Activated CD4-positive, alpha-beta T cell treated with anti-CD3 and anti-CD28 coated beads for 36 hours (primary cell): ENCODE results near the gene IFT88. TPM values are rescaled to one million over a fixed set of nuclear protein-coding genes. Genes with fewer than 3 reads are reported as not detected.

ENCODE experiments used
- ATAC-seq: fragments of 200-7000 bp; cut with Tn5 transposase; one replicate; pipeline ENCODE4 v1.10.0; 2021; ENCODE audit warnings: mild to moderate bottlenecking, moderate library complexity
- CTCF ChIA-PET: fragments of 350-600 bp; sonication (Branson Sonifier 250); formaldehyde crosslinking; loops from one replicate; lab custom pipeline; 2021; ENCODE audit warnings: antibody characterized with exemption; lab: Charles Lee
- POLR2A ChIA-PET: fragments of 350-600 bp; sonication (Branson Sonifier 250); formaldehyde crosslinking; loops from one replicate; lab custom pipeline; 2021; ENCODE audit warnings: antibody characterized with exemption, inconsistent platforms; lab: Charles Lee
- DNase-seq: peaks from one replicate; pipeline ENCODE4 v3.0.0-alpha.2; 2020
- H3K27ac Mint-ChIP-seq: one replicate; pipeline ENCODE4 v1.8.0; 2021; ENCODE audit warnings: mixed read lengths
- H3K27me3 Mint-ChIP-seq: one replicate; pipeline ENCODE4 v1.8.0; 2021; ENCODE audit warnings: mixed read lengths
- H3K36me3 Mint-ChIP-seq: one replicate; pipeline ENCODE4 v1.8.0; 2021; ENCODE audit warnings: low read depth, mixed read lengths
- H3K4me1 Mint-ChIP-seq: one replicate; pipeline ENCODE4 v1.8.0; 2021; ENCODE audit warnings: mixed read lengths
- H3K4me3 Mint-ChIP-seq: one replicate; pipeline ENCODE4 v1.8.0; 2021; ENCODE audit warnings: mild to moderate bottlenecking, moderate library complexity, mixed read lengths
- H3K9me3 Mint-ChIP-seq: one replicate; pipeline ENCODE4 v1.8.0; 2021; ENCODE audit warnings: low read depth, mixed read lengths
- intact Hi-C, 2 experiments: fragments of 100-400 bp; cut with DNase I in 1 of 2; cut with micrococcal nuclease in 1 of 2; formaldehyde crosslinking; loops; one replicate each; pipeline versions ENCODE4 v1.14.2 to v1.15.1; 2022 to 2024; cut with DNase I, micrococcal nuclease
- total RNA-seq, 2 experiments: library from RNA; stranded (reverse); gene quantifications; one replicate each; pipeline ENCODE4 v1.2.3, GENCODE V29; 2021

The IFT88 gene, protein sequence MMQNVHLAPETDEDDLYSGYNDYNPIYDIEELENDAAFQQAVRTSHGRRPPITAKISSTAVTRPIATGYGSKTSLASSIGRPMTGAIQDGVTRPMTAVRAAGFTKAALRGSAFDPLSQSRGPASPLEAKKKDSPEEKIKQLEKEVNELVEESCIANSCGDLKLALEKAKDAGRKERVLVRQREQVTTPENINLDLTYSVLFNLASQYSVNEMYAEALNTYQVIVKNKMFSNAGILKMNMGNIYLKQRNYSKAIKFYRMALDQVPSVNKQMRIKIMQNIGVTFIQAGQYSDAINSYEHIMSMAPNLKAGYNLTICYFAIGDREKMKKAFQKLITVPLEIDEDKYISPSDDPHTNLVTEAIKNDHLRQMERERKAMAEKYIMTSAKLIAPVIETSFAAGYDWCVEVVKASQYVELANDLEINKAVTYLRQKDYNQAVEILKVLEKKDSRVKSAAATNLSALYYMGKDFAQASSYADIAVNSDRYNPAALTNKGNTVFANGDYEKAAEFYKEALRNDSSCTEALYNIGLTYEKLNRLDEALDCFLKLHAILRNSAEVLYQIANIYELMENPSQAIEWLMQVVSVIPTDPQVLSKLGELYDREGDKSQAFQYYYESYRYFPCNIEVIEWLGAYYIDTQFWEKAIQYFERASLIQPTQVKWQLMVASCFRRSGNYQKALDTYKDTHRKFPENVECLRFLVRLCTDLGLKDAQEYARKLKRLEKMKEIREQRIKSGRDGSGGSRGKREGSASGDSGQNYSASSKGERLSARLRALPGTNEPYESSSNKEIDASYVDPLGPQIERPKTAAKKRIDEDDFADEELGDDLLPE
- total RNA-seq: 1 to 10 TPM; 4.7 to 4.8 TPM

DNA sequence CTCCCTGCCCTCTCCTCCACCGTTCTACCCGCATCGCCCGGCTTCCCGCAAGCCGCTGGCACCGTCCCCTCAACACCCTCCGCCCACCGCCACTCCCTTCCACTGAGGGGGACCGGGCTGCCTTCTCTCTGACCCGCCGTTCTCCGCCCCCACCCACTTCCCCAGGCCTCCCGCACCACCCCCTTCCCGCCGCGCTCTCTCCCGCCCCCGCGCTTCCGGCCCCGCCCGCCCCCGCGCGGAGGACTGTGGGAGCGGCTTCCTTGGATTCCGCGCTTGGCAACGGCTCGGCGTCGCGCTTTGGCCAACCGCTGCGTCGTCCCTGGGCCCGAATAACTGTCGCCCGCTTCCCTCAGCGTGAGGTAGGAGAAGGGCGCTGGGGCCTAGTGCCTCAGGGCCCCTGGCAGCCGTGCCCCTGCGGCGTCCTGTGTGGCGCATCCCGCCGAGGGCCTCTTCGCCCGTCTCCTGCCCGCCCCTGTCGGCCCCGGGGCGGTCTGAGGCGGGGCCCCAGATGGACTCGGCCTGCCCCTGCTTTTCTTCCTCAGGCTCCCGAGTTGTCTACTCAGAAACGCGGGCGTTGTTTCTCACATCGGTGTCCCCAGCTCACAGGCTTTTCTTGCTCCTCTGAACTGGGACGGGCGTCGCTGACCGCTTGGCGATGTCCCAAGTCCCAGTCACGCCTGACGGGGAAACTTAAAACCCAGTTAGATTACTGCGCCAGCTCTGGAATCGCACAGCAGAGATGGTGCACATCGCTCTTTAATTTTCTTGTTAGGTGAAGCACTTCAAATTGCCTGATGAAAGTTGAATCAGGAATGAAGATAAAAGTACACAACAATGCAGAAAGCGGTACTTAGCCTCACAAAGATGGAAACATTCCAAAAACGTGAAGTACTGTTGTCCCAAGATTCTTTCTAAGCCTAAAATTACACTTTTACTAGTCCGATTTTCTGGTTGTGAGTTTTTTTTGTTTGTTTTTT lies at the start of gene IFT88:
IFT88 (plus strand) TSS at position 260 of the 977 bp plus-strand sequence. CDS start 7,229 bp downstream, outside the sequence.
- intact Hi-C loops: loop anchor here (1.0 to 10.0 kb wide), 11 partner anchors 42 to 890 kb away; partner anchors contain the start of genes CRYL1 (in 2 of the 2), EEF1AKMT1 (in 2 of the 2), IL17D (in 1 of the 2) and XPO4 (in 1 of the 2)
- Mint-ChIP-seq H3K9me3 (peaks cover 9% of the 10 kb centered on the region), H3K27ac (peak within 1 kb of the TSS; percentile 80), H3K4me1 (peaks cover 19% of the 10 kb centered on the region), H3K36me3 (peaks cover 16% of the 10 kb centered on the region), H3K27me3 (no peaks in the 10 kb centered on the region), H3K4me3 (peak within 1 kb of the TSS; percentile 81)
- ChIA-PET POLR2A (no interaction called here), CTCF (interaction anchor here (0.7 kb wide), 1 partner anchor 102 kb away, joined by 3 read pairs; no protein-coding TSS in a partner anchor)
- ATAC-seq: peak; percentile 83
- peak; percentile 89 for DNase-seq

DNA sequence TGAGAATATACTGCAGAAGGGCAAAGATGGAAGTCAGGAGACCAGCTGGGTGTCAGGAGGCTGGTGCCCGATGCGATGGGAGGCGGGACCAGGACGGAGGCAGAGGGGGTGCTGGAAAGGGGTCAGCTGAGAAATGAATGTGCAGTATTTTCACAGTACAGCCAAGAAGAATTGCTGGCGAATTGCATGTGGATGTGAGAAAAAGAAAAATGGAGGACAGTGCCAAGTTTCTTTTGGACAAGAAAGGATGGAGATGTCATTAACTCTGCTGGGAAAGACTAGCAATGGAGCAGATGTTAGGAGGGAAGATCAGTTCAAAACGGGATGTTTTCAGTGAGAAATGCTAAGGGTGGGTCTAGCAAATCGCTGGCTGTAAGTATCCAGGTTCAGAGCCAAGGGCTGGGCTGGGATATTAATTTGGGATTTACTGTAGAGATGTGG lies 48.3 kb upstream of the IFT88 start:
- ChIA-PET CTCF (interaction anchor here (0.8 to 1.5 kb wide), 2 partner anchors 23 to 166 kb away, joined by 3 to 4 read pairs; no protein-coding TSS in a partner anchor), POLR2A (no interaction called here)
- no peak for ATAC-seq
- Mint-ChIP-seq H3K27ac (no peak overlapping the region), H3K27me3 (no peaks in the 10 kb centered on the region), H3K4me3 (no peak overlapping the region), H3K36me3 (no peaks in the 10 kb centered on the region), H3K9me3 (no peaks in the 10 kb centered on the region), H3K4me1 (peaks cover 7% of the 10 kb centered on the region)
- intact Hi-C loops: no loop called here
- no peak for DNase-seq

DNA sequence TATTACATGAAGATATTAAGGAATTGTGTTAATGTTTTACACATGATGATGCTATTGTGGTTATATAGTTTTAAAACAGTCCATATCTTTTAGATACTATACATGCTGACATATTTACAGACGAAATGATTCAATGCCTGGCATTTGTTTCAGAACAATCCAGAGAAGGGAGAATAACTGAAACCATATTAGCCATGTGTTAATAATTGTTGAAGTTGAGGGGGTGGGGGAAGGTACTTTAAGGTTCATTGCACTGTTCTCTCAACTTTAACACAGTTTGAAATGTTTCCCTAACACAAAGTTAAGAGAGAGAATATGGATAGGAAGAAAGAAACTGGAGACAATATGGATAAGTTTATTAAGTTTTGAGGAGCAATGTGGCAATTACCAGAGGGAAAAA lies 47.1 kb upstream of the IFT88 start:
- ATAC-seq (no peak), DNase-seq (no peak)
- ChIA-PET POLR2A (no interaction called here), CTCF (no interaction called here)
- no peaks in the 10 kb centered on the region for H3K27me3 Mint-ChIP-seq
- H3K4me1 Mint-ChIP-seq: peaks cover 12% of the 10 kb centered on the region
- H3K9me3 Mint-ChIP-seq: no peaks in the 10 kb centered on the region
- peak overlapping the region; percentile 42 for H3K27ac Mint-ChIP-seq
- no peak overlapping the region for H3K4me3 Mint-ChIP-seq
- H3K36me3 Mint-ChIP-seq: no peaks in the 10 kb centered on the region
- intact Hi-C loops: loop anchor here (10.0 kb wide), 3 partner anchors 385 to 1155 kb away; partner anchors contain the start of genes FGF9 (in 1 of the 2) and XPO4 (in 1 of the 2)

GRCh38 chr13:20521364-20522115 lies 45.4 kb upstream of the IFT88 start:
- ChIA-PET POLR2A (no interaction called here), CTCF (interaction anchor here (0.9 kb wide), 1 partner anchor 131 kb away, joined by 3 read pairs; no protein-coding TSS in a partner anchor)
- no peaks in the 10 kb centered on the region for H3K9me3 Mint-ChIP-seq
- intact Hi-C loops: loop anchor here (10.0 kb wide), 3 partner anchors 383 to 1153 kb away; partner anchors contain the start of genes FGF9 (in 1 of the 2) and XPO4 (in 1 of the 2)
- H3K27me3 Mint-ChIP-seq: no peaks in the 10 kb centered on the region
- DNase-seq: no peak
- no peak overlapping the region for H3K27ac Mint-ChIP-seq
- ATAC-seq: no peak
- H3K4me3 Mint-ChIP-seq: no peak overlapping the region
- H3K4me1 Mint-ChIP-seq: peaks cover 17% of the 10 kb centered on the region
- no peaks in the 10 kb centered on the region for H3K36me3 Mint-ChIP-seq

- Mint-ChIP-seq H3K27ac (peak overlapping the region; percentile 32), H3K9me3 (no peaks in the 10 kb centered on the region), H3K4me1 (peaks cover 30% of the 10 kb centered on the region), H3K36me3 (no peaks in the 10 kb centered on the region), H3K4me3 (peak overlapping the region; percentile 86), H3K27me3 (no peaks in the 10 kb centered on the region)
- ChIA-PET CTCF (interaction anchor here (0.5 kb wide), 1 partner anchor 28 kb away, joined by 4 read pairs; no protein-coding TSS in a partner anchor), POLR2A (interaction anchor here (0.9 kb wide), 1 partner anchor 327 kb away, joined by 6 read pairs; no protein-coding TSS in a partner anchor)
- ATAC-seq (peak; percentile 1), DNase-seq (peak; percentile 47)
- intact Hi-C loops: loop anchor here (1.0 to 10.0 kb wide), 8 partner anchors 42 to 1150 kb away; partner anchors contain the start of genes IFT88 (in 2 of the 2), XPO4 (in 2 of the 2), EEF1AKMT1 (in 1 of the 2) and FGF9 (in 1 of the 2)
These were observed 41.8 kb upstream of the IFT88 start for GRCh38 chr13:20525144-20525600.

DNA sequence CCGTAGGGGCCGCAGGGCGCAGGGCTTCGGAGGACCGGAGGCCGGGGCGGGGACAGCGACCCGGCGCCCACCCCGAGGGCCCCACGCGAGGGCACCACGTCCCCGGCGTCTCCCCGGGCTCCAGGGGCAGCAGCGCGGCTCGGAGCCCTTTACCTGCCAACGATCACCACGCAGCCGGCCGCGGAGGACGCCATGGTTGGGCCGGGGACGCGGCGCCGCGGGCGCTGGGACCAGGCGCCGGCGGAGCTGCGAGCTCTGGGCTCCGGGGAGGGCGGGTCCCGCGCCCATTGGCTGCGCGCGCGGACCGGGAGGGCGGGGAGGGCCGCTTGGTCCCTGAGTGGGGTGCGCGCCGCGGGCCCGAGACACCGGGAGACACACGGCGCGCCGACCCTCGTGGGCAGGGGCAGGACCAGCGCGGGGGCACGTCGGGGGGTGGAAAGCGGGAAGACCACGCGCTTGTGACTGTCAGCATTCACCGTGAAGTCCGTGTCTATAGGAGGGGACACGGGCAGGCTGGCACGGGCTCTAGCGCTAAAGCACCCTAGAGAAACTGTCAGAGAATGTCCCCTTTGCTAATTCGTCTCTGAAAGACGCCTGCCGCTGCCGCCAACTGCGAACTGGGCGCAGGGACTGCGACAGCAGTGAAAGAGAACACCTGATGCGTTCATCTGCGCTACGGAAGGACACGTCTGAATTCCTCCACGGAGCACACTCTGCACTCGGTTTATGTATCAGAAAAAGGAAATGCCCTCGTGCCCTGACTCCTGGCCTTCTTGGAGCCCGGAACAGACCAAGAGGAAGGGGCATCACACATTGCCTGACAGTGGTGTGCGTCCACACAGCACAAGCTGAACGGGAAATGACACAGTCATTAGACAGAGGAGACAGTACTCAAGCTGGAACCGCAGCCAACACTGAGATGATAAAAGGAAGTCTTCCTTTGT lies 41.1 kb upstream of the IFT88 start, which contains the start of gene CRYL1:
CRYL1 (minus strand) TSS at position 257 of the 944 bp plus-strand sequence; CDS start at position 194, 63 bp downstream.
- no peaks in the 10 kb centered on the region for H3K27me3 Mint-ChIP-seq
- no peaks in the 10 kb centered on the region for H3K36me3 Mint-ChIP-seq
- H3K27ac Mint-ChIP-seq: peak within 1 kb of the TSS; percentile 99
- ChIA-PET POLR2A (interaction anchor here (0.9 kb wide), 1 partner anchor 328 kb away, joined by 6 read pairs; no protein-coding TSS in a partner anchor), CTCF (interaction anchor here (0.5 to 1.6 kb wide), 4 partner anchors 29 to 238 kb away, joined by 3 to 4 read pairs (median 4); partner anchors contain the start of gene IL17D)
- ATAC-seq (peak; percentile 86), DNase-seq (peak; percentile 81)
- intact Hi-C loops: loop anchor here (1.0 to 10.0 kb wide), 9 partner anchors 41 to 1149 kb away; partner anchors contain the start of genes IFT88 (in 2 of the 2), XPO4 (in 2 of the 2), EEF1AKMT1 (in 1 of the 2) and FGF9 (in 1 of the 2)
- peak within 1 kb of the TSS; percentile 86 for H3K4me3 Mint-ChIP-seq
- H3K4me1 Mint-ChIP-seq: peaks cover 30% of the 10 kb centered on the region
- peaks cover under 1% of the 10 kb centered on the region for H3K9me3 Mint-ChIP-seq

DNA sequence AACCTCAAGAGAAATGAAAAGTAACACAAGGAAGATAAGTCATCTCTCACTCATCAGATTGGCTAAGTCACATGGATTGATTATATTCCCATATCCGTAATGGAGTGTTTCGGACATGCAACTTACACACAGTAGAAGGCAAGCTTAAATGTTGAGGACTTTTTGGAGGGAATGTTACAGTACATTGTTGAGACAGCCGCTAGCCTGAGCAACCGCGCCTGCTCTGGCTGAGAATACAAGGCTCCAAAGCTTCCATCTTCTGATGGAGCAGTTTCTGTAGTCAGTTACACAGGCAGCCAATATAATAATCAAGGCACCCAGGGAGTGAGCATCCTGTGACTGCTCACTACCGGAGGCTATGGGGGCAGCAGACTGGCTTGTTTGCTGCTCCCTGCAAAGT lies 40.3 kb upstream of the IFT88 start:
- H3K4me3 Mint-ChIP-seq: peak overlapping the region; percentile 86
- ChIA-PET CTCF (interaction anchor here (0.5 to 1.6 kb wide), 3 partner anchors 150 to 237 kb away, joined by 3 to 4 read pairs (median 3); partner anchors contain the start of gene IL17D), POLR2A (no interaction called here)
- intact Hi-C loops: loop anchor here (2.0 to 10.0 kb wide), 4 partner anchors 378 to 1148 kb away; partner anchors contain the start of genes FGF9 (in 1 of the 2), XPO4 (in 1 of the 2) and ZMYM2 (in 1 of the 2)
- no peaks in the 10 kb centered on the region for H3K36me3 Mint-ChIP-seq
- H3K9me3 Mint-ChIP-seq: peaks cover 2% of the 10 kb centered on the region
- H3K27ac Mint-ChIP-seq: peak overlapping the region; percentile 99
- H3K27me3 Mint-ChIP-seq: no peaks in the 10 kb centered on the region
- H3K4me1 Mint-ChIP-seq: peaks cover 30% of the 10 kb centered on the region
- ATAC-seq: no peak
- DNase-seq: no peak

- ChIA-PET CTCF (no interaction called here), POLR2A (no interaction called here)
- no peaks in the 10 kb centered on the region for H3K36me3 Mint-ChIP-seq
- ATAC-seq: peak; percentile 37
- intact Hi-C loops: loop anchor here (10.0 kb wide), 3 partner anchors 376 to 1146 kb away; partner anchors contain the start of genes FGF9 (in 1 of the 2) and XPO4 (in 1 of the 2)
- DNase-seq: peak; percentile 51
- peaks cover 25% of the 10 kb centered on the region for H3K4me1 Mint-ChIP-seq
- H3K27me3 Mint-ChIP-seq: no peaks in the 10 kb centered on the region
- H3K4me3 Mint-ChIP-seq: no peak overlapping the region
- no peak overlapping the region for H3K27ac Mint-ChIP-seq
- H3K9me3 Mint-ChIP-seq: peaks cover 2% of the 10 kb centered on the region
These were observed 38.5 kb upstream of the IFT88 start for GRCh38 chr13:20528452-20528851.
